Eye (tissue), 1 donor: ENCODE measurements around the gene MRPS5.

Experiments
- DNase-seq: peaks from one replicate; pipeline ENCODE4 v3.0.0-alpha.2; 2015

The MRPS5 gene

GRCh38 chr2:95044601-95045000, 77.0 kb downstream of the MRPS5 start:
- no peak for DNase-seq

- no peak for DNase-seq
Observed at GRCh38 chr2:95043300-95044093, 78.1 kb downstream of the MRPS5 start.

- no peak for DNase-seq
Observed at GRCh38 chr2:95042472-95043271, 78.9 kb downstream of the MRPS5 start.

GRCh38 chr2:95041824-95042442, 79.7 kb downstream of the MRPS5 start:
- no peak for DNase-seq

GRCh38 chr2:95041060-95041823, 80.4 kb downstream of the MRPS5 start:
- no peak for DNase-seq

- DNase-seq = no peak
Observed at GRCh38 chr2:95040426-95040825, 81.2 kb downstream of the MRPS5 start.

GRCh38 chr2:95039978-95040377, 81.6 kb downstream of the MRPS5 start:
- DNase-seq = no peak

- DNase-seq = peak; percentile 55
Observed at GRCh38 chr2:95039363-95039762, 82.2 kb downstream of the MRPS5 start.

GRCh38 chr2:95038635-95039298, 82.8 kb downstream of the MRPS5 start:
- DNase-seq = peak; percentile 67

GRCh38 chr2:95037841-95038585, 83.6 kb downstream of the MRPS5 start:
- peak; percentile 67 for DNase-seq

- peak; percentile 70 for DNase-seq
Observed at GRCh38 chr2:95037384-95037839, 84.2 kb downstream of the MRPS5 start.

GRCh38 chr2:95036596-95037383, 84.8 kb downstream of the MRPS5 start:
- DNase-seq = peak; percentile 61
